SU-DHL-6 (cell line): ENCODE measurements around the gene ZNF138.
"Not testable (repeated sequence)": the region's sequence is repeated elsewhere in the genome, so short reads cannot be mapped to it uniquely, and the experiment has no call there.

Experiments
- H2AFZ ChIP-seq: fragments of 200-600 bp; sonication (generic); 2 replicates; pipeline ENCODE4 v1.6.1; 2014; ENCODE audit warnings: low read depth, mild to moderate bottlenecking, moderate library complexity, mixed read lengths, antibody characterized with exemption, low read length; ENCODE audit not compliant: severe bottlenecking
- H3F3A ChIP-seq: fragments of 200-600 bp; shearing (Covaris generic); 2 replicates; pipeline ENCODE4 v1.6.0; 2016; ENCODE audit warnings: antibody characterized with exemption, mild to moderate bottlenecking; ENCODE audit not compliant: insufficient read depth
- H3K27ac ChIP-seq: fragments of 200-600 bp; sonication (generic); 2 replicates; pipeline ENCODE4 v1.5.1; 2016; ENCODE audit warnings: low read depth, mild to moderate bottlenecking, low read length, moderate library complexity, mixed read lengths
- H3K27me3 ChIP-seq: fragments of 200-600 bp; sonication (generic), shearing (Covaris generic); 2 replicates; pipeline ENCODE4 v1.6.0; 2014; ENCODE audit warnings: mild to moderate bottlenecking, low read length
- H3K36me3 ChIP-seq: fragments of 200-600 bp; sonication (generic); 2 replicates; pipeline ENCODE4 v1.6.1; 2014; ENCODE audit warnings: mild to moderate bottlenecking, low read length, mixed read lengths
- H3K4me2 ChIP-seq: fragments of 300-600, 200-600 bp; shearing (Covaris generic), sonication (generic); 2 replicates; pipeline ENCODE4 v1.6.0; 2014; ENCODE audit warnings: low read length, low read depth, mild to moderate bottlenecking; ENCODE audit not compliant: poor library complexity, severe bottlenecking
- H3K4me3 ChIP-seq: fragments of 200-600 bp; sonication (generic); 2 replicates; pipeline ENCODE4 v1.5.1; 2014; ENCODE audit warnings: antibody characterized with exemption, low read length, mild to moderate bottlenecking, mixed read lengths; ENCODE audit not compliant: insufficient read depth, poor library complexity, severe bottlenecking
- H3K79me2 ChIP-seq: fragments of 200-600 bp; sonication (generic); 2 replicates; pipeline ENCODE4 v1.6.1; 2014; ENCODE audit warnings: mild to moderate bottlenecking, low read length, moderate library complexity; ENCODE audit not compliant: insufficient read depth
- H3K9ac ChIP-seq: fragments of 200-600 bp; sonication (generic); 2 replicates; pipeline ENCODE4 v1.7.0; 2014; ENCODE audit warnings: mild to moderate bottlenecking, low read length
- H3K9me2 ChIP-seq: fragments of 200-600 bp; sonication (generic); replicated peaks from 2 replicates; pipeline ENCODE4 v1.6.1; 2014; ENCODE audit warnings: low read length; ENCODE audit not compliant: insufficient read depth
- H3K9me3 ChIP-seq: fragments of 200-600 bp; sonication (generic); 2 replicates; pipeline ENCODE4 v1.6.1; 2014; ENCODE audit warnings: low read length, mixed read lengths; ENCODE audit not compliant: insufficient read depth
- H4K20me1 ChIP-seq: fragments of 200-600 bp; sonication (generic); 2 replicates; pipeline ENCODE4 v1.6.1; 2014; ENCODE audit warnings: low read depth, mild to moderate bottlenecking, antibody characterized with exemption, low read length, moderate library complexity, mixed read lengths
- EZH2phosphoT487 ChIP-seq: fragments of 200-600 bp; sonication (generic), shearing (Covaris generic); conservative IDR thresholded peaks from 2 replicates; pipeline ENCODE4 v1.6.1; 2018; ENCODE audit warnings: mild to moderate bottlenecking, antibody characterized with exemption, low read length, moderate library complexity, mixed read lengths
- TF ChIP-seq, protein P1 (sequence below): fragments of 200-600 bp; sonication (generic); IDR thresholded peaks from one replicate; pipeline ENCODE4 v1.5.1; 2017; ENCODE audit warnings: antibody characterized with exemption, mild to moderate bottlenecking, low read length, moderate library complexity; ENCODE audit not compliant: insufficient read depth, poor library complexity, severe bottlenecking

ZNF138 gene

GRCh38 chr7:64832136-64832535, 37.9 kb downstream of the ZNF138 start:
- Histone ChIP-seq H3F3A (no peaks in the 10 kb centered on the region), H3K4me3 (no peak overlapping the region), H3K79me2 (no peaks in the 10 kb centered on the region), H2AFZ (no peak overlapping the region), H4K20me1 (no peaks in the 10 kb centered on the region), H3K9me3 (no peaks in the 10 kb centered on the region), H3K4me2 (no peak overlapping the region), H3K27ac (no peak overlapping the region), H3K9me2 (no peaks in the 10 kb centered on the region), H3K9ac (no peak overlapping the region), H3K36me3 (peaks cover 45% of the 10 kb centered on the region), H3K27me3 (no peaks in the 10 kb centered on the region)
- TF ChIP-seq EZH2phosphoT487: no peak
- TF ChIP-seq, protein P1, sequence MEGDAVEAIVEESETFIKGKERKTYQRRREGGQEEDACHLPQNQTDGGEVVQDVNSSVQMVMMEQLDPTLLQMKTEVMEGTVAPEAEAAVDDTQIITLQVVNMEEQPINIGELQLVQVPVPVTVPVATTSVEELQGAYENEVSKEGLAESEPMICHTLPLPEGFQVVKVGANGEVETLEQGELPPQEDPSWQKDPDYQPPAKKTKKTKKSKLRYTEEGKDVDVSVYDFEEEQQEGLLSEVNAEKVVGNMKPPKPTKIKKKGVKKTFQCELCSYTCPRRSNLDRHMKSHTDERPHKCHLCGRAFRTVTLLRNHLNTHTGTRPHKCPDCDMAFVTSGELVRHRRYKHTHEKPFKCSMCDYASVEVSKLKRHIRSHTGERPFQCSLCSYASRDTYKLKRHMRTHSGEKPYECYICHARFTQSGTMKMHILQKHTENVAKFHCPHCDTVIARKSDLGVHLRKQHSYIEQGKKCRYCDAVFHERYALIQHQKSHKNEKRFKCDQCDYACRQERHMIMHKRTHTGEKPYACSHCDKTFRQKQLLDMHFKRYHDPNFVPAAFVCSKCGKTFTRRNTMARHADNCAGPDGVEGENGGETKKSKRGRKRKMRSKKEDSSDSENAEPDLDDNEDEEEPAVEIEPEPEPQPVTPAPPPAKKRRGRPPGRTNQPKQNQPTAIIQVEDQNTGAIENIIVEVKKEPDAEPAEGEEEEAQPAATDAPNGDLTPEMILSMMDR: no peak

- Histone ChIP-seq H3K9me3 (no peaks in the 10 kb centered on the region), H3F3A (no peaks in the 10 kb centered on the region)
Measured at GRCh38 chr7:64834989-64835388, 40.8 kb downstream of the ZNF138 start.

DNA sequence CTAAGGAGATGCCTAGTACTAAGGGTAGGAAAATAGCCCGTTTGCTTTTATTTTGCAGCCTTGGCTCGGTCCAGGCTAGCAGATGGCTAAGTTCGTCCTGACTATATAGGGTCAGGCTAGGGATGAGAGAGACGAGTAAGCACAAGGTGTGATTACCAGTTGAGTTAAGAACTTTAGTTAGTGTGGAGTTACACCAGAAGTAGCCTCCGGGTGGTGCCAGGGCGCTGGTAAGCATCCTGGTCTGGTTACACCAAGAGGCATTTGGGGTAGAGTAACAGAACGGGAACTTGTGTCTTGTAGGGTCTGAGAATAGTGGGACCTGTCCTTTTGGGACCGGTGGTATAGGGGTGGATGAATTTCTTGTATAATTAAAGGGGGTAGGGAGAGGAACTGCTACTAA, 41.6 kb downstream of the ZNF138 start:
- H4K20me1 ChIP-seq, H3K27ac ChIP-seq, H3K9me2 ChIP-seq, H3F3A ChIP-seq, H3K4me3 ChIP-seq, H3K4me2 ChIP-seq, H3K27me3 ChIP-seq, H3K79me2 ChIP-seq, H2AFZ ChIP-seq, H3K9me3 ChIP-seq, H3K9ac ChIP-seq: not testable (repeated sequence)
- peaks cover 17% of the 10 kb centered on the region for H3K36me3 ChIP-seq

More at GRCh38 chr7:64834989-64835388, 40.8 kb downstream of the ZNF138 start:
- no peaks in the 10 kb centered on the region for H3K79me2 ChIP-seq
- H3K36me3 ChIP-seq: peaks cover 21% of the 10 kb centered on the region
- H3K4me3 ChIP-seq: no peak overlapping the region
- H3K9me2 ChIP-seq: no peaks in the 10 kb centered on the region
- H2AFZ ChIP-seq: no peak overlapping the region
- no peak overlapping the region for H3K9ac ChIP-seq
- no peak for TF ChIP-seq EZH2phosphoT487
- TF ChIP-seq, protein P1: no peak
- no peak overlapping the region for H3K4me2 ChIP-seq
- H4K20me1 ChIP-seq: no peaks in the 10 kb centered on the region
- H3K27ac ChIP-seq: no peak overlapping the region
- no peaks in the 10 kb centered on the region for H3K27me3 ChIP-seq

- not testable (repeated sequence) for H3K9me3 ChIP-seq, H3K27me3 ChIP-seq, H3F3A ChIP-seq, H3K27ac ChIP-seq, H3K4me3 ChIP-seq, H3K36me3 ChIP-seq, H4K20me1 ChIP-seq, H3K79me2 ChIP-seq, H2AFZ ChIP-seq, H3K4me2 ChIP-seq, H3K9ac ChIP-seq, H3K9me2 ChIP-seq
Measured at GRCh38 chr7:64838051-64838450, 43.8 kb downstream of the ZNF138 start.
